Measurements from ENCODE around the gene EPM2AIP1.

Gene EPM2AIP1

DNA sequence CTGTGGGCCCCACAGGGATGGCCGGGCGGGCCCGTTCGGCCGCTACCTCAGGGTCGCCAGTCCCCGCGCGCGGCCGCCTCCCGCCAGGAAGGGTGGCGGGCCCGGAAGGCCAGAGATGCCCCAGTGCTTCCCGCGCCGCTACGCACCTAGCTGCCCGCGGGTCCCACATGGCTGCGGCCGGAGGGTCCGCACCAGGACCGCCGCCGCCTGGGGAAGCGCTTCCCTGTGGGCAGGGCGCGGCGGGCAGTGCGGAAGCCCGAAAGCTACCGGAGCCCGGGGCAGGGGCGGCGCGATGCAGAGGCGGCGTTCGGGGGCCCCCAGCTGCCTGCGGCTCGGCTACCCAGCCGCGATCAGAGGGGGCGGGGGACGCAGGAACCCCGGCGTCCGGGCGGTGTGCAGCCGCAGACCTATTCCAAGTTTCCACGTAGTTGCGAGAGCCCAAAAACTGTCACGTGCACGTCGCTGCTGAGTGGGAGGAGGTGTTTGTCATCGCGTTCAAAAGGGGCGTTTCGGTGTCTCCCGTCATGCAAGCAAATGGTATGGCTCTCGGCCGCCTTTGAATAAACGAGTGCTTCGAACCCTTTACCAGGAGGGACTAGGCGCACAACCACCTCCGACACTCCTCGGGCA is 48.2 kb downstream of the EPM2AIP1 start, which contains the start of gene TRANK1:
Gene TRANK1 (minus strand): TSS at position 414 of the 630 bp plus-strand sequence. CDS start 245 bp downstream, at position 169.
- peak; percentile 83 for DNase-seq

GRCh38 chr3:36944012-36944640 is 48.8 kb downstream of the EPM2AIP1 start:
- DNase-seq, result peak; percentile 94

- no peak for DNase-seq
Observed at GRCh38 chr3:36943601-36944000, 49.3 kb downstream of the EPM2AIP1 start.

DNA sequence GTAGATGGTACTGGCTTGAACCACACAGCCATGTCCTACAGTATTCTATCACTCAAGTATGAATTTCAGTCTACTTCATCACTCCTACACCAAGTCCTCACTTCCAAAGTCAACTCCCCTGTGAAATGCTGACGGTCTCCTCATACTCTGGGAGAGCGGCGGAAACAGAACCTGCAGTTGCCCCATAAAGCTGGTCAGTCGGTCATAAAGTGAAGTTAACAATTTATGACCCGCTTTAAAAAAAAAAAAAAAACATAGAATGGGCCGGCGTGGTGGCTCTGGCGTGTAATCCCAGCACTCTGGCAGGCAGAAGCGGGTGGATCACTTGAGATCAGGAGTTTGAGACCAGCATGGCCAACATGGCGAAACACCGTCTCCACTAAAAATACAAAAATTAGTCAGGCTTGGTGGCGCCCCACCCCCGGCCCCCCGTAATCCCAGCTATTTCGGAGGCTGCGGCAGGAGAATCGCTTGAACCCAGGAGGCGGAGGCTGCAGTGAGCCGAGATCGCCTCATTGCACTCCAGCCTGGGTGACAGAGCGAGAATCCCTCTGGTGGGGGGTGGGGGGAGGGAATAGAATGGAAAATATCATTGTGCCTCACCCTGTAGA is 50.2 kb downstream of the EPM2AIP1 start:
- no peak for DNase-seq

GRCh38 chr3:36941658-36942057 is 51.3 kb downstream of the EPM2AIP1 start:
- no peak for DNase-seq

DNA sequence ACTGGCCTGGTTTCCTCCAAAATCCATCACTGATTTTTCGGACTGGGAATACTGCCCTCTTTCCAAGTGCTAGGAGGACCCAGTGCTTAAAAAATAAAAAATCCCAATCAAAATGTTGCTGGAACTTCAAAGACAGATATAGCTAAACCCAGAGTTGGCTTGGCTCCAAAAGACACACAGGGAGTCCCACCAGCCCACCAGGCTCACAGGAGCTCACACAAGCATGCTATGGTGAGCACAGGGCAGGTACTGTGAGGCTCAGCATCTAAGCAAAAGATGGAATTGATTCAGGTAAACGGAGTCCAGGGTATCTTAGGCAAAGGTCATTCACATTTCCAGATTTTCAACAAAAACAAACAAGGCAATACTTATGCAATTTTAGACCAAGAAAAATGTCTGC is 51.8 kb downstream of the EPM2AIP1 start:
- no peak for DNase-seq

DNA sequence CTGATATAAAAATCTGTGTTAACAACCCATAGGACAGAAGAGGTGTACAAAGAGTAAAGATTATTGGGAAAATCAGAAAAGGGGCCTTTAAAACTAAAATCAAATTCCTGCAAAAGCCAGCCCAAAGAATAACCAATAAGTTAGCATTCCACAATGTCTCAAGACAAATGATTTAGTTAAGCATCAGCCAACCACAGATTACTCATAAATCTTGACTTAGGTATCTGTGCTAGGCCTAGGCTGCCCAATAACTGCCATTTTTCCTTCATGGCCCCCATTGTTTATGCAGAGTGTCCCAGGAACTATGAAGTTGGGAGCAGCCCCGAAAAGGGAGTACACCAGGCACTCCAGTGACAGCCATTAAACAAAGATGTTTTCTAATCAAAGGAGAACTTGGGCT is 55.4 kb downstream of the EPM2AIP1 start:
- no peak for DNase-seq

Data from retina (tissue), 1 donor.